OCI-LY3 (cell line): ENCODE data around the gene CHST13.

ENCODE experiments used
- CTCF ChIP-seq: fragments of 200-600, 300-600 bp; sonication (generic); IDR thresholded peaks from 2 replicates; pipeline ENCODE4 v1.5.1; 2014; ENCODE audit warnings: antibody characterized with exemption, low read length, low read depth
- EZH2phosphoT487 ChIP-seq: fragments of 200-600 bp; shearing (Covaris generic); IDR thresholded peaks from 2 replicates; pipeline ENCODE4 v1.6.1; 2018; ENCODE audit warnings: antibody characterized with exemption, mixed run types, low read depth

DNA sequence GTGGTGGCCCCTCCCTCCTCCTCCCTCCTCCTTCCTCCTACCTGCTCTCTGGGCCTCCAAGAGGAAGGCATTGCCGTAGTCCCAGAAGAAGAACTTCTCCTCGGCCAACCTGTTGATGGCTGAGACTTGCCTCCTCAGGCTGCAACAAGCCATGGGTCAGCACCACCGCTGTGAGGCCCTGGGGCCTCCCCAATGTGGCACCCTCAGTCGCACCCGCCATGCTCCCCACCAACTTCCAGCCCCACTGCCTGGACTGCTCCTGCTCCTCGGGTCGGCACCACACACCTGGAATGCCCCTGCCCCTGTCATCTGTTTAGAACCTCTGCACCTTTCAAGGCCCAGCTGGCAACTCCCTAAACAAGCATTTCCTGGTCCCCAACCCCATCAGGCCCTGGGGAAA is 23.9 kb upstream of the CHST13 start:
- TF ChIP-seq CTCF (no peak), EZH2phosphoT487 (no peak)
